Stomach (tissue), 9 donors: ENCODE data around the gene LOXL1. TPM values are rescaled to one million over a fixed set of nuclear protein-coding genes. Genes with fewer than 3 reads are reported as not detected.

ENCODE experiments used
- DNase-seq, 2 donors: peaks; one replicate each; pipeline versions ENCODE4 v3.0.0 to v3.0.0-alpha.2; 2013 to 2019
- H3K27ac ChIP-seq, 5 donors: fragments of 200-600 bp in 4 of 5; sonication (generic) in 4 of 5; one replicate each; pipeline ENCODE4 v1.5.1; 2013 to 2019; ENCODE audit warnings: mild to moderate bottlenecking in 1 of 5, moderate library complexity in 1 of 5
- H3K27me3 ChIP-seq, 3 donors: fragments of 200-600 bp; sonication (generic); one replicate each; pipeline ENCODE4 v1.5.1; 2017 to 2019; ENCODE audit warnings: mixed run types in 1 of 3
- H3K36me3 ChIP-seq, 4 donors: fragments of 200-600 bp; sonication (generic); 1 replicate in 3 of 4; 2 replicates in 1 of 4; pipeline ENCODE4 v1.5.1; 2016 to 2019
- H3K4me1 ChIP-seq, 4 donors: fragments of 200-600 bp; sonication (generic); one replicate each; pipeline ENCODE4 v1.5.1; 2016 to 2019
- H3K4me3 ChIP-seq, 4 donors: fragments of 200-600 bp; sonication (generic) in 3 of 4; one replicate each; pipeline ENCODE4 v1.5.1; 2016 to 2019; ENCODE audit warnings: mild to moderate bottlenecking in 1 of 4
- H3K9me3 ChIP-seq, 4 donors: fragments of 200-600 bp; sonication (generic); one replicate each; pipeline ENCODE4 v1.5.1; 2016 to 2019
- EP300 ChIP-seq: sonication (generic); formaldehyde crosslinking; IDR thresholded peaks from one replicate; pipeline ENCODE4 v1.6.1; 2017; ENCODE audit warnings: antibody characterized with exemption
- POLR2A ChIP-seq, 4 donors: fragments of 450-650 bp; IDR thresholded peaks; one replicate each; pipeline ENCODE4 v1.6.1; 2016; ENCODE audit warnings: antibody characterized with exemption in 4 of 4, control low read depth in 2 of 4, mild to moderate bottlenecking in 1 of 4, moderate library complexity in 1 of 4
- POLR2AphosphoS5 ChIP-seq, 3 donors: sonication (generic); formaldehyde crosslinking; IDR thresholded peaks; one replicate each; pipeline ENCODE4 v1.6.1; 2016; ENCODE audit warnings: antibody characterized with exemption in 3 of 3
- WGBS, 5 donors: extraction: QIAGEN DNeasy Blood & Tissue Kit in 3 of 5; methylation state at CpG; one replicate each; pipeline versions ENCODE4 v1.1.5 to v1.1.7; 2013 to 2018; 5-methylcytosine and 5-hydroxymethylcytosine counted together
- intact Hi-C: fragments of 100-400 bp; cut with DNase I; formaldehyde crosslinking; loops from one replicate; pipeline ENCODE4 v1.15.1; 2023; ENCODE audit warnings: low total_unique reads
- polyA plus RNA-seq, 3 donors: library from polyadenylated mRNA; stranded (reverse); fragments of 200-250 nt; gene quantifications; one replicate each; pipeline ENCODE4 v1.2.3, GENCODE V29; 2013
- total RNA-seq, 5 donors: library from RNA; depleted of rRNA; stranded (reverse); fragments of >200 nt; gene quantifications; one replicate each; pipeline versions ENCODE4 v1.1.0 to v1.2.3, GENCODE V29; 2014 to 2016
- TF ChIP-seq, protein P1 (sequence below), 7 experiments: fragments of 450-650 bp in 4 of 7; fragments of 200-600 bp in 3 of 7; sonication (generic) in 3 of 7; IDR thresholded peaks; one replicate each; pipeline ENCODE4 v1.5.1; 2016 to 2019; ENCODE audit warnings: antibody characterized with exemption in 7 of 7, control low read depth in 2 of 7, mild to moderate bottlenecking in 1 of 7
- donor health status: healthy with polysubstance abuse.
- donor health status: Bipolar disorder and iron deficiency.
- donor health status: healthy.

Gene LOXL1
- total and polyA plus RNA-seq, 8 donors: 5.2 to 48.4 (median 19.9) TPM

DNA sequence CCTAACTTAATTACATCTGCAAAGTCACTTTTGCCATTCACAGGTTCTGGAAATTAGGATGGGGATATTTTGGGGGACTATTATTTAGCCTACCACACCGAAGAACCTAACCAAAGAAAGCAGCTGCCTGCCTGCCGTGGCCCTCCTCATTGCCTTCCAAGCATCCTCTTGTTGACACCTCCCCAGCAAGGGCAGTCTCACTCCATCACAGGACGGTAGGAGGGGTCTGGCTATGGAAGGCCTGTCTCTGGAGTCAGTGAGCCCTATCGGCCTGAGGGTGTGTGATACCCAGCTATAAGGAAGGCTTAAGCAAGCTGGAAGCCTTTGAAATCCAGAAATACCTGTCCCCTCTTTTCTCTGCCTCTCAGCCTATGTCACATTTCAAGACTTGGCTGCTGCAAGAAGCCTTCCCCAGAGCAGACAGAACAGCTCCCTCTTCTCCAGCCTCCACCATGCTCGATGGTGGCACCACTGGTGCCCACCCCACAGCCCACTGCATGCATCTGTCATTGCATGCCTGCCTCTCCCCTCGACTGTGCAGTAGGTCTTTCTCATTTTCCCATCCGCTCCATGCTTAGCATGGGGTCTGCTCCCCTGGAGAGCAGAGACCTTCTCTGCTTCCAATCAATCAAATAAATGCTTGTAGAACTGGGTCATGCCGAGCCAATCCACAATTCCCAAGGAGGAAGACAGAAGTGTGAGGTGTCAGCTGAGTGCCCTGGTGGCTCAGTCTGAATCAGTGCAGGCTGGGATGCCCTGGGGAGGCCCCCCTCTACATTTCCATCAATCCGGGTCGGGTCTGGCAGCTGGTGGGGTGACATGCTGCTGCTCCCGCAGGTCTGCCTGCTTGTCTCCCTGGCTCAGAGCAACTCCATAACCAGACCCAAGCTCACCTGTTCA lies 23.9 kb upstream of the LOXL1 start:
- H3K9me3 ChIP-seq: no peaks in the 10 kb centered on the region
- intact Hi-C loops: no loop called here
- TF ChIP-seq, protein P1, sequence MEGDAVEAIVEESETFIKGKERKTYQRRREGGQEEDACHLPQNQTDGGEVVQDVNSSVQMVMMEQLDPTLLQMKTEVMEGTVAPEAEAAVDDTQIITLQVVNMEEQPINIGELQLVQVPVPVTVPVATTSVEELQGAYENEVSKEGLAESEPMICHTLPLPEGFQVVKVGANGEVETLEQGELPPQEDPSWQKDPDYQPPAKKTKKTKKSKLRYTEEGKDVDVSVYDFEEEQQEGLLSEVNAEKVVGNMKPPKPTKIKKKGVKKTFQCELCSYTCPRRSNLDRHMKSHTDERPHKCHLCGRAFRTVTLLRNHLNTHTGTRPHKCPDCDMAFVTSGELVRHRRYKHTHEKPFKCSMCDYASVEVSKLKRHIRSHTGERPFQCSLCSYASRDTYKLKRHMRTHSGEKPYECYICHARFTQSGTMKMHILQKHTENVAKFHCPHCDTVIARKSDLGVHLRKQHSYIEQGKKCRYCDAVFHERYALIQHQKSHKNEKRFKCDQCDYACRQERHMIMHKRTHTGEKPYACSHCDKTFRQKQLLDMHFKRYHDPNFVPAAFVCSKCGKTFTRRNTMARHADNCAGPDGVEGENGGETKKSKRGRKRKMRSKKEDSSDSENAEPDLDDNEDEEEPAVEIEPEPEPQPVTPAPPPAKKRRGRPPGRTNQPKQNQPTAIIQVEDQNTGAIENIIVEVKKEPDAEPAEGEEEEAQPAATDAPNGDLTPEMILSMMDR (IDR thresholded peaks at IDR 0.05): no peak
- TF ChIP-seq POLR2A (IDR thresholded peaks at IDR 0.05) (no peak), POLR2AphosphoS5 (IDR thresholded peaks at IDR 0.05) (no peak), EP300 (no peak)
- H3K4me3 ChIP-seq: no peak overlapping the region
- no peaks in the 10 kb centered on the region for H3K36me3 ChIP-seq
- WGBS, 5 donors: 60 to 72% (median 66%) methylated on average over 11 of the region's 11 CpGs
- H3K4me1 ChIP-seq: peaks cover 0 to 12% (median 4%) of the 10 kb centered on the region in 4 donors
- H3K27ac ChIP-seq: no peak overlapping the region
- DNase-seq: no peak
- H3K27me3 ChIP-seq: peaks cover 0 to 7% (median 0%) of the 10 kb centered on the region in 3 donors

DNA sequence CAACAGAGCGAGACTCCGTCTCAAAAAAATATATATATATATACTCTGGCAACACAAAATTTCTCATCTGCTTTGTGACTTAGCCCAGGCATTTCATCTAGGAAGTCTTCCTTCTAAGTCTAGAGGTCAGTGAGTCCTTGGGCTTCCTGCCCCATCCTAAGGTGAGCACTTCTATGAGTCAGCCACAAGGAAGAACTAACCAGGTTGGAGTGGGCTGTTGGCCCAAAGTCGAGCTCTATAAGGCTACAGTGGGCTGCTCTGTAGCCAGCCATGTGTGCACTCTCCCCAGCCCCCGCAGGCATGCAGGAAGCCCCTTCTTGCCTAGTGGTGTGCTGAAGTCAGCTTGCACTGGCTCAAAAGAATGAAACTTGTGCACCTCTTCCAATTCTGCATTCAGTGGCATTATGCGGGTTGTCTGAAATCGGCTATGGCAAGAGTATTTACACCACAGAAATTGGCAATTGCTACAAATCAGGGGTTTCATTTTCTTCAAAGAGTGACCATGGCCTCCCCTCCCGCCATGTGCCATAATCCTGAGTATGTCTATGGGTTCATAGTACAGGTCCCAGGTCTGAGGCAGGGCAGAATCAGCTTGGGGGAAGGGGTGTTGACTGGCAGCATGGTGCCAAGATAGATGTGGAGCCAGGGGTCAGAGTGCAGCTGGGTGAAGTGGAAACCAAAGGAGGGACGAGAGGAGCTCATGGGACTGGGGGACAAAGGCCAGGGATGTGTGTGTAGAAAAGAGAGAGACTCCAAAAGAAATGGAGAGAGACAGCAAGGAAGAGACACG lies 22.0 kb upstream of the LOXL1 start:
- DNase-seq: no peak
- WGBS, 5 donors: 80 to 91% (median 82%) methylated on average over 7 to 9 of the region's 9 CpGs
- H3K27ac ChIP-seq: no peak overlapping the region
- intact Hi-C loops: no loop called here
- TF ChIP-seq, protein P1 (IDR thresholded peaks at IDR 0.05): no peak
- no peak for TF ChIP-seq POLR2AphosphoS5 (IDR thresholded peaks at IDR 0.05)
- no peak for TF ChIP-seq EP300
- no peak for TF ChIP-seq POLR2A (IDR thresholded peaks at IDR 0.05)
- no peaks in the 10 kb centered on the region for H3K36me3 ChIP-seq
- peaks cover 0 to 14% (median 6%) of the 10 kb centered on the region in 4 donors for H3K4me1 ChIP-seq
- no peak overlapping the region for H3K4me3 ChIP-seq
- no peaks in the 10 kb centered on the region for H3K9me3 ChIP-seq
- peaks cover 0 to 7% (median 0%) of the 10 kb centered on the region in 3 donors for H3K27me3 ChIP-seq

DNA sequence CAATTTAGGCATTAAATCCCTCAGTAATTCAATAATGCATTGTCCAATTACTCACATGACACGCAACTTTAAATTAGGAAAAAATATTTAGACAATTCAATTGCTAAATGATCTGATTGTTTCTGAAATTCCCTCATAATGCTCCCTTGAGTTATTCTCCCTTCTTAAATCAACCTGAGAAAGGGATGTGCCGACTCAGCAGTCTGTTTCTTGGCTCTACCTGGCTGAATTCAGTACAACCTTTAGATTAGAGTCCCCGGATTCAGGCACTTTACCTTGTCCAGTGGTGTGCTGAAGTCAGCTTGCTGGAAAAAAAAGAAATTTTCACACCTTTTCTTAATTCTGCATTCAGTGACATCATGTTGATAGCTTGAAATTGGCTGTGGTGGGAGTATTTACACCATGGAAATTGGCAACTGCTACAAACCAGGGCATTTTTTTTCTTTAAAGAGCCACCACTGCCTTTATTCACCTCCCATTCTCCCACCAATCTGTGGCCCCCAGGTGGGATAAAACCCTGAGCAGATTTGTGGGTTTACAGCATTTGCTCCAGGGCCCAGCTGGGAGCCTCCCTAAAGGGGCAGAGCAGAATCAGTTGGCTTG lies 20.9 kb upstream of the LOXL1 start:
- TF ChIP-seq POLR2AphosphoS5 (IDR thresholded peaks at IDR 0.05): no peak
- TF ChIP-seq, protein P1 (IDR thresholded peaks at IDR 0.05): no peak
- no peak for TF ChIP-seq POLR2A (IDR thresholded peaks at IDR 0.05)
- TF ChIP-seq EP300: no peak
- no peak for DNase-seq
- WGBS, 5 donors: 91 to 98% (median 94%) methylated on average over 3 of the region's 3 CpGs
- no peak overlapping the region for H3K4me3 ChIP-seq
- H3K27ac ChIP-seq: no peak overlapping the region
- peaks cover 0 to 7% (median 0%) of the 10 kb centered on the region in 3 donors for H3K27me3 ChIP-seq
- no peaks in the 10 kb centered on the region for H3K36me3 ChIP-seq
- peaks cover 0 to 7% (median 2%) of the 10 kb centered on the region in 4 donors for H3K4me1 ChIP-seq
- no peaks in the 10 kb centered on the region for H3K9me3 ChIP-seq
- intact Hi-C loops: no loop called here
